H1 (cell line): ENCODE data around the gene PBLD. TPM values are rescaled to one million over a fixed set of nuclear protein-coding genes. Genes with fewer than 3 reads are reported as not detected.

Experiments used
- CTCF ChIA-PET: fragments of 300-600 bp; sonication (Branson Sonifier 250); formaldehyde crosslinking; loops from one replicate; lab custom pipeline; 2021; ENCODE audit not compliant: partially characterized antibody; lab: Charles Lee
- POLR2A ChIA-PET: fragments of 300-600 bp; sonication (Branson Sonifier 250); formaldehyde crosslinking; loops from one replicate; lab custom pipeline; 2021; ENCODE audit warnings: inconsistent platforms; ENCODE audit not compliant: partially characterized antibody; lab: Charles Lee
- DNase-seq, 2 experiments: peaks; one replicate each; pipeline versions ENCODE4 v3.0.0 to v3.0.0-alpha.2; 2010 to 2022; ENCODE audit warnings: low spot score in 2 of 2, low read depth in 1 of 2, mixed read lengths in 1 of 2
- FAIRE-seq: peaks from 2 replicates; lab custom pipeline; 2011; peaks lifted over from hg19 to GRCh38; lab: Jason Lieb, UNC
- H2AFZ ChIP-seq: 2 replicates; pipeline ENCODE4 v1.8.1; 2012; ENCODE audit warnings: low read length, inconsistent platforms
- H2AK5ac ChIP-seq: 2 replicates; pipeline ENCODE4 v1.6.1; 2013; ENCODE audit warnings: low read depth, low read length
- H2BK120ac ChIP-seq: replicated peaks from 2 replicates; pipeline ENCODE3; 2013; ENCODE audit warnings: low read depth, low read length, inconsistent platforms
- H2BK12ac ChIP-seq: 2 replicates; pipeline ENCODE4 v1.6.1; 2013; ENCODE audit warnings: low read depth, low read length
- H2BK15ac ChIP-seq: 2 replicates; pipeline ENCODE4 v1.6.1; 2013; ENCODE audit warnings: low read length
- H2BK20ac ChIP-seq: 2 replicates; pipeline ENCODE4 v1.6.1; 2013; ENCODE audit warnings: low read length
- H2BK5ac ChIP-seq: 2 replicates; pipeline ENCODE4 v1.6.1; 2013; ENCODE audit warnings: low read depth, low read length
- H3K14ac ChIP-seq: 2 replicates; pipeline ENCODE4 v1.6.1; 2013; ENCODE audit warnings: inconsistent platforms; ENCODE audit not compliant: insufficient read length
- H3K18ac ChIP-seq: 2 replicates; pipeline ENCODE4 v1.6.1; 2013; ENCODE audit warnings: low read length; ENCODE audit errors: extremely low read depth
- H3K23ac ChIP-seq: 2 replicates; pipeline ENCODE4 v1.6.1; 2013; ENCODE audit warnings: inconsistent platforms; ENCODE audit not compliant: insufficient read length
- H3K23me2 ChIP-seq: 2 replicates; pipeline ENCODE4 v1.6.1; 2013; ENCODE audit warnings: low read depth, low read length
- H3K27ac ChIP-seq: 2 replicates; pipeline ENCODE4 v1.6.1; 2011; ENCODE audit warnings: low read depth, low read length, inconsistent platforms
- H3K27me3 ChIP-seq, 4 experiments: replicated peaks in 1 of 4; 1 replicate in 1 of 4; 2 replicates in 3 of 4; pipeline versions ENCODE4 v1.6.1 to v1.8.1; 2011 to 2013; ENCODE audit warnings: low read length in 3 of 4, mild to moderate bottlenecking in 3 of 4, inconsistent platforms in 2 of 4, mixed read lengths in 2 of 4, moderate library complexity in 1 of 4; ENCODE audit not compliant: control insufficient read depth in 3 of 4, insufficient read depth in 3 of 4; ENCODE audit errors: extremely low read depth in 1 of 4
- H3K36me3 ChIP-seq, 4 experiments: 2 replicates each; pipeline versions ENCODE4 v1.6.1 to v1.8.1; 2011 to 2013; ENCODE audit warnings: mild to moderate bottlenecking in 4 of 4, low read length in 3 of 4, moderate library complexity in 2 of 4, control low read depth in 1 of 4, inconsistent platforms in 1 of 4; ENCODE audit not compliant: insufficient read depth in 4 of 4, control insufficient read depth in 2 of 4
- H3K4ac ChIP-seq: replicated peaks from 2 replicates; pipeline ENCODE3; 2013; ENCODE audit warnings: low read length, low read depth, mixed read lengths, inconsistent platforms; ENCODE audit not compliant: insufficient read length
- H3K4me1 ChIP-seq, 4 experiments: replicated peaks in 1 of 4; 1 replicate in 1 of 4; 2 replicates in 3 of 4; pipeline versions ENCODE4 v1.6.1 to v1.8.1; 2011 to 2013; ENCODE audit warnings: low read length in 3 of 4, inconsistent platforms in 2 of 4, mixed read lengths in 1 of 4; ENCODE audit not compliant: insufficient read depth in 4 of 4, control insufficient read depth in 3 of 4
- H3K4me2 ChIP-seq, 2 experiments: 2 replicates each; pipeline versions ENCODE4 v1.6.1 to v1.8.1; 2011 to 2013; ENCODE audit warnings: low read depth in 2 of 2, low read length in 2 of 2, control low read depth in 1 of 2, inconsistent platforms in 1 of 2, mild to moderate bottlenecking in 1 of 2; ENCODE audit not compliant: insufficient read depth in 1 of 2
- H3K4me3 ChIP-seq, 4 experiments: fragments of 200-600, 300-600 bp in 1 of 4; sonication (generic), shearing (Covaris generic), sonication (Bioruptor Twin) in 1 of 4; 2 replicates each; pipeline versions ENCODE4 v1.5.1 to v1.8.1; 2011 to 2016; ENCODE audit warnings: low read length in 4 of 4, low read depth in 3 of 4, control low read depth in 2 of 4, inconsistent platforms in 2 of 4, mild to moderate bottlenecking in 2 of 4, mixed read lengths in 1 of 4, moderate library complexity in 1 of 4; ENCODE audit not compliant: insufficient read depth in 2 of 4; ENCODE audit errors: extremely low read depth in 1 of 4
- H3K56ac ChIP-seq: replicated peaks from 2 replicates; pipeline ENCODE3; 2013; ENCODE audit warnings: low read depth, mild to moderate bottlenecking, mixed read lengths, low read length, inconsistent platforms; ENCODE audit not compliant: insufficient read length
- H3K79me1 ChIP-seq: 2 replicates; pipeline ENCODE4 v1.6.1; 2013; ENCODE audit warnings: low read depth, low read length, control low read depth
- H3K79me2 ChIP-seq, 2 experiments: 2 replicates each; pipeline versions ENCODE4 v1.6.1 to v1.8.1; 2012 to 2013; ENCODE audit warnings: low read length in 2 of 2, mild to moderate bottlenecking in 2 of 2, inconsistent platforms in 1 of 2; ENCODE audit not compliant: insufficient read depth in 2 of 2, control insufficient read depth in 1 of 2
- H3K9ac ChIP-seq, 4 experiments: replicated peaks in 1 of 4; 1 replicate in 1 of 4; 2 replicates in 3 of 4; pipeline versions ENCODE4 v1.6.1 to v1.8.1; 2011 to 2013; ENCODE audit warnings: low read depth in 3 of 4, low read length in 3 of 4, control low read depth in 2 of 4, mild to moderate bottlenecking in 2 of 4, moderate library complexity in 2 of 4, inconsistent platforms in 1 of 4; ENCODE audit errors: extremely low read depth in 1 of 4
- H3K9me3 ChIP-seq, 2 experiments: 2 replicates each; pipeline versions ENCODE4 v1.6.1 to v1.8.1; 2012 to 2013; ENCODE audit warnings: mild to moderate bottlenecking in 2 of 2, moderate library complexity in 2 of 2, control low read depth in 1 of 2, inconsistent platforms in 1 of 2, low read depth in 1 of 2, low read length in 1 of 2, mixed read lengths in 1 of 2; ENCODE audit not compliant: insufficient read depth in 2 of 2
- H4K20me1 ChIP-seq, 2 experiments: replicated peaks in 1 of 2; 2 replicates each; pipeline versions ENCODE3 to v1.8.1; 2011 to 2013; ENCODE audit warnings: inconsistent platforms in 2 of 2, low read length in 2 of 2, mild to moderate bottlenecking in 1 of 2; ENCODE audit not compliant: insufficient read depth in 2 of 2, control insufficient read depth in 1 of 2
- H4K5ac ChIP-seq: 2 replicates; pipeline ENCODE4 v1.6.1; 2013; ENCODE audit warnings: low read length, low read depth, mixed read lengths, inconsistent platforms; ENCODE audit not compliant: insufficient read length
- H4K8ac ChIP-seq: 2 replicates; pipeline ENCODE4 v1.8.0; 2013; ENCODE audit warnings: mild to moderate bottlenecking, moderate library complexity, low read length, inconsistent platforms; ENCODE audit not compliant: insufficient read depth; ENCODE audit errors: extremely low read depth
- H4K91ac ChIP-seq: replicated peaks from 2 replicates; pipeline ENCODE3; 2013; ENCODE audit warnings: low read length, mixed read lengths, inconsistent platforms; ENCODE audit not compliant: insufficient read length
- ASH2L ChIP-seq: fragments of 200-600, 300-600 bp; sonication (generic); IDR thresholded peaks from one replicate; pipeline ENCODE4 v1.7.1; 2017; ENCODE audit warnings: low read length
- CEBPB ChIP-seq: IDR thresholded peaks from 2 replicates; pipeline ENCODE4 v1.6.1; 2012; ENCODE audit warnings: low read depth, low read length
- EGR1 ChIP-seq: IDR thresholded peaks from 2 replicates; pipeline ENCODE4 v1.6.1; 2011; ENCODE audit warnings: low read depth, low read length, borderline replicate concordance
- NANOG ChIP-seq: IDR thresholded peaks from 2 replicates; pipeline ENCODE4 v1.6.1; 2011; ENCODE audit warnings: low read length, low read depth, mild to moderate bottlenecking, inconsistent platforms; ENCODE audit not compliant: insufficient read depth, poor library complexity, severe bottlenecking
- POLR2AphosphoS5 ChIP-seq: IDR thresholded peaks from 2 replicates; pipeline ENCODE4 v1.6.1; 2011; ENCODE audit warnings: low read depth, low read length
- RAD21 ChIP-seq, 2 experiments: IDR thresholded peaks in 1 of 2; conservative IDR thresholded peaks in 1 of 2; 2 replicates each; pipeline ENCODE4 v1.6.1; 2011; ENCODE audit warnings: low read depth in 2 of 2, low read length in 2 of 2, improper control_type of control experiment in 1 of 2, inconsistent platforms in 1 of 2, mild to moderate bottlenecking in 1 of 2, moderate library complexity in 1 of 2
- RNF2 ChIP-seq: fragments of 200-900, 300-1000 bp; sonication (generic); IDR thresholded peaks from 2 replicates; pipeline ENCODE4 v1.7.1; 2016; ENCODE audit warnings: borderline replicate concordance, low read depth, mild to moderate bottlenecking, antibody characterized with exemption, low read length; ENCODE audit not compliant: poor library complexity, severe bottlenecking; ENCODE audit errors: missing control alignments
- SAP30 ChIP-seq: fragments of 300-600 bp; sonication (generic); IDR thresholded peaks from 2 replicates; pipeline ENCODE4 v1.7.1; 2012; ENCODE audit warnings: low read length, moderate library complexity, mild to moderate bottlenecking, inconsistent platforms; ENCODE audit not compliant: insufficient read depth, insufficient replicate concordance
- TAF7 ChIP-seq: optimal IDR thresholded peaks from 2 replicates; pipeline ENCODE3; 2011; ENCODE audit warnings: low read depth, mild to moderate bottlenecking, inconsistent platforms, low read length, moderate library complexity, borderline replicate concordance
- polyA plus RNA-seq, 7 experiments: library from polyadenylated mRNA; depleted of rRNA in 3 of 7; stranded (reverse) in 5 of 7; unstranded in 2 of 7; fragments of >200 nt in 5 of 7; fragments of 200-250 nt in 2 of 7; gene quantifications; 1 replicate in 5 of 7; 2 replicates in 1 of 7; 4 replicates in 1 of 7; pipeline versions ENCODE4 v1.2.1 to v1.2.3, GENCODE V29; 2011 to 2013; ENCODE audit warnings: missing spikeins in 2 of 7, mixed read lengths in 2 of 7
- total RNA-seq: library from RNA; stranded (reverse); fragmentation: NEBNext Ultra II Directional; extraction: Animal tissue kit (Norgen Biotek cat#: 25700); gene quantifications from 2 replicates; pipeline ENCODE4 v1.2.1, GENCODE V29; 2021
- TF ChIP-seq, protein P1 (sequence below): IDR thresholded peaks from 2 replicates; pipeline ENCODE4 v1.6.1; 2012; ENCODE audit warnings: low read length, inconsistent platforms
- TF ChIP-seq, protein P2 (sequence below): IDR thresholded peaks from 2 replicates; pipeline ENCODE4 v1.6.1; 2012; ENCODE audit warnings: inconsistent platforms

PBLD gene
- total and polyA plus RNA-seq, 2 of the 8 experiments (the other 6 are each of a cell fraction or from before 2014, with no cell fraction given): 0.56 to 2.0 TPM

DNA sequence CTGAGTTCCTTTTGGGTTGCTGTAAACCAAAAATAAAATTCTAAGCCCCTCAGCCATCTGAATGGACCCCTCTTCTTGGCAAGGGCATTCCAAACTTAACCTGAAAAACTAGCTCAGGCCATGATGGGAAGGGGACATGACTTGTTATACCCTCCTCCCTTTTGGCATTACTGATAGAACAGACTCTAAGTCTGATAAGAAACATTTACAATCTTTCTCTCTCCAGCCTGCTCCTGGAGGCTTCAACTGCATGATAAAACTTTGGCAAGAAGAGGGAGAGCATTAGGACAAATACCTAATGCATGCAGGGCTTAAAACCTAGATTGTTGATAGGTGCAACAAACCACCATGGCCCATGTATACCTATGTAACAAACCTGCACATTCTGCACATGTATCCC lies 59.9 kb downstream of the PBLD start:
- no peak overlapping the region for H2BK12ac ChIP-seq
- no peak overlapping the region for H4K8ac ChIP-seq
- H3K27me3 ChIP-seq: 0 out of 7 replicates have a peak, but pooled peaks cover 0 to 4% (median 0%) of the 10 kb centered on the region in 4 experiments
- ChIA-PET POLR2A (no interaction called here), CTCF (no interaction called here)
- no peak overlapping the region for H4K91ac ChIP-seq
- H2BK5ac ChIP-seq: no peak overlapping the region
- peaks cover 0 to 2% (median 0%) of the 10 kb centered on the region in 4 experiments; a peak in 2 of 7 replicates for H3K4me1 ChIP-seq
- no peak overlapping the region for H3K4me2 ChIP-seq
- H3K23ac ChIP-seq: no peak overlapping the region
- no peak overlapping the region for H2AFZ ChIP-seq
- no peak overlapping the region for H2AK5ac ChIP-seq
- DNase-seq: no peak
- no peak overlapping the region for H2BK20ac ChIP-seq
- no peak overlapping the region for H2BK15ac ChIP-seq
- TF ChIP-seq TAF7 (no peak), POLR2AphosphoS5 (no peak), CEBPB (no peak), RNF2 (no peak), EGR1 (no peak), SAP30 (no peak), ASH2L (no peak), NANOG (no peak), RAD21 (IDR thresholded peaks at IDR 0.05 in 1 of 2, conservative IDR thresholded peaks at IDR 0.05 in 1 of 2; ENCODE audit: low read depth in 2 of 2, low read length in 2 of 2) (no peak)
- TF ChIP-seq, protein P1, sequence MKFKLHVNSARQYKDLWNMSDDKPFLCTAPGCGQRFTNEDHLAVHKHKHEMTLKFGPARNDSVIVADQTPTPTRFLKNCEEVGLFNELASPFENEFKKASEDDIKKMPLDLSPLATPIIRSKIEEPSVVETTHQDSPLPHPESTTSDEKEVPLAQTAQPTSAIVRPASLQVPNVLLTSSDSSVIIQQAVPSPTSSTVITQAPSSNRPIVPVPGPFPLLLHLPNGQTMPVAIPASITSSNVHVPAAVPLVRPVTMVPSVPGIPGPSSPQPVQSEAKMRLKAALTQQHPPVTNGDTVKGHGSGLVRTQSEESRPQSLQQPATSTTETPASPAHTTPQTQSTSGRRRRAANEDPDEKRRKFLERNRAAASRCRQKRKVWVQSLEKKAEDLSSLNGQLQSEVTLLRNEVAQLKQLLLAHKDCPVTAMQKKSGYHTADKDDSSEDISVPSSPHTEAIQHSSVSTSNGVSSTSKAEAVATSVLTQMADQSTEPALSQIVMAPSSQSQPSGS: no peak
- TF ChIP-seq, protein P2, sequence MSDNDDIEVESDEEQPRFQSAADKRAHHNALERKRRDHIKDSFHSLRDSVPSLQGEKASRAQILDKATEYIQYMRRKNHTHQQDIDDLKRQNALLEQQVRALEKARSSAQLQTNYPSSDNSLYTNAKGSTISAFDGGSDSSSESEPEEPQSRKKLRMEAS: no peak
- H3K18ac ChIP-seq: no peak overlapping the region
- peaks cover 6 to 7% of the 10 kb centered on the region in 2 experiments; a peak in 3 of 4 replicates for H3K9me3 ChIP-seq
- no peak overlapping the region for H3K56ac ChIP-seq
- H3K23me2 ChIP-seq: no peaks in the 10 kb centered on the region
- H3K9ac ChIP-seq: no peak overlapping the region
- no peaks in the 10 kb centered on the region for H3K79me1 ChIP-seq
- no peak for FAIRE-seq
- no peak overlapping the region for H2BK120ac ChIP-seq
- H3K4me3 ChIP-seq: no peak overlapping the region
- no peaks in the 10 kb centered on the region for H4K20me1 ChIP-seq
- H3K79me2 ChIP-seq: no peaks in the 10 kb centered on the region
- H3K36me3 ChIP-seq: no peaks in the 10 kb centered on the region; a peak in 1 of 8 replicates
- H3K14ac ChIP-seq: no peak overlapping the region
- no peak overlapping the region for H3K27ac ChIP-seq
- H4K5ac ChIP-seq: no peak overlapping the region
- no peak overlapping the region for H3K4ac ChIP-seq
